Mucosa of descending colon (tissue), 3 donors: ENCODE measurements around the gene BARX2. TPM values are rescaled to one million over a fixed set of nuclear protein-coding genes. Genes with fewer than 3 reads are reported as not detected.
A peak's percentile ranks its signal among the peaks of the same experiment; 100 is the strongest.

Experiments used
- ATAC-seq: fragments of 200-7000 bp; cut with Tn5 transposase; one replicate; pipeline ENCODE4 v1.9.1; 2020; ENCODE audit warnings: mild to moderate bottlenecking, moderate library complexity
- DNase-seq, 3 donors: peaks; one replicate each; pipeline ENCODE4 v3.0.0-alpha.2; 2020
- H3K36me3 ChIP-seq: fragments of 200-600 bp; one replicate; pipeline ENCODE4 v1.8.0; 2021; ENCODE audit warnings: low read depth, mild to moderate bottlenecking
- H3K4me1 ChIP-seq: fragments of 200-600 bp; one replicate; pipeline ENCODE4 v1.8.0; 2021; ENCODE audit warnings: low read depth, mild to moderate bottlenecking
- H3K4me3 ChIP-seq: fragments of 200-600 bp; one replicate; pipeline ENCODE4 v1.8.0; 2021; ENCODE audit warnings: mild to moderate bottlenecking
- H3K9me3 ChIP-seq: fragments of 200-600 bp; one replicate; pipeline ENCODE4 v1.8.0; 2021; ENCODE audit warnings: mild to moderate bottlenecking
- CTCF ChIP-seq: fragments of 200-600 bp; IDR thresholded peaks from one replicate; pipeline ENCODE4 v1.8.0; 2022; ENCODE audit warnings: antibody characterized with exemption, mild to moderate bottlenecking
- intact Hi-C, 2 donors: fragments of 100-400 bp; cut with DNase I in 1 of 2; cut with micrococcal nuclease in 1 of 2; formaldehyde crosslinking; loops; one replicate each; pipeline versions ENCODE4 v1.11.0 to v1.11.1; 2022; cut with DNase I, micrococcal nuclease
- total RNA-seq, 3 donors: library from RNA; stranded (reverse); fragmentation: NEBNext Ultra II Directional in 2 of 3; extraction: Animal tissue kit (Norgen Biotek cat#: 25700) in 2 of 3; gene quantifications; one replicate each; pipeline versions ENCODE4 v1.2.1 to v1.2.4, GENCODE V29; 2021 to 2023
- donor health status: DM: no; HTN: no; CAD: no; lungs with moderate emphysema.
- donor health status: DM: no; HTN: no; CAD: no.
- donor health status: DM: no; HTN: yes; CAD: no.

The BARX2 gene
- total RNA-seq, 3 donors from 2014 or later = 10.8 to 25.6 (median 24.6) TPM

- intact Hi-C loops = no loop called here
- DNase-seq (no peak), ATAC-seq (peak; percentile 46)
- Histone ChIP-seq H3K9me3 (no peaks in the 10 kb centered on the region), H3K4me3 (no peak overlapping the region), H3K4me1 (peaks cover 4% of the 10 kb centered on the region), H3K36me3 (no peaks in the 10 kb centered on the region)
- TF ChIP-seq CTCF = no peak
These were observed 13.2 kb downstream of the BARX2 start for GRCh38 chr11:129388824-129389223.

- Histone ChIP-seq H3K36me3 (no peaks in the 10 kb centered on the region), H3K4me1 (peaks cover 4% of the 10 kb centered on the region), H3K4me3 (no peak overlapping the region), H3K9me3 (no peaks in the 10 kb centered on the region)
- no peak for ATAC-seq
- no peak for TF ChIP-seq CTCF
- DNase-seq = no peak
- intact Hi-C loops = no loop called here
These were observed 14.7 kb downstream of the BARX2 start for GRCh38 chr11:129390303-129390821.

GRCh38 chr11:129391360-129391759 is 15.7 kb downstream of the BARX2 start:
- H3K4me3 ChIP-seq = no peak overlapping the region
- no peaks in the 10 kb centered on the region for H3K9me3 ChIP-seq
- H3K4me1 ChIP-seq = peaks cover 4% of the 10 kb centered on the region
- DNase-seq (no peak), ATAC-seq (peak; percentile 53)
- no peak for TF ChIP-seq CTCF
- H3K36me3 ChIP-seq = no peaks in the 10 kb centered on the region
- intact Hi-C loops = no loop called here

- no peak for TF ChIP-seq CTCF
- ATAC-seq = peak; percentile 40
- Histone ChIP-seq H3K4me1 (peaks cover 4% of the 10 kb centered on the region), H3K4me3 (no peak overlapping the region), H3K36me3 (no peaks in the 10 kb centered on the region), H3K9me3 (no peaks in the 10 kb centered on the region)
- intact Hi-C loops = no loop called here
- DNase-seq = no peak
These were observed 16.2 kb downstream of the BARX2 start for GRCh38 chr11:129391821-129392220.

- DNase-seq (no peak), ATAC-seq (no peak)
- intact Hi-C loops = no loop called here
- H3K4me1 ChIP-seq = peaks cover 4% of the 10 kb centered on the region
- H3K4me3 ChIP-seq = no peak overlapping the region
- H3K36me3 ChIP-seq = no peaks in the 10 kb centered on the region
- no peak for TF ChIP-seq CTCF
- H3K9me3 ChIP-seq = no peaks in the 10 kb centered on the region
These were observed 17.3 kb downstream of the BARX2 start for GRCh38 chr11:129392995-129393394.

- intact Hi-C loops = no loop called here
- Histone ChIP-seq H3K36me3 (no peaks in the 10 kb centered on the region), H3K4me1 (no peaks in the 10 kb centered on the region), H3K4me3 (no peak overlapping the region), H3K9me3 (no peaks in the 10 kb centered on the region)
- DNase-seq (no peak), ATAC-seq (no peak)
- TF ChIP-seq CTCF = no peak
These were observed 19.1 kb downstream of the BARX2 start for GRCh38 chr11:129394709-129395108.
